Esophagus squamous epithelium (tissue), 5 donors: ENCODE measurements around the gene ADGRB3. TPM values are rescaled to one million over a fixed set of nuclear protein-coding genes. Genes with fewer than 3 reads are reported as not detected.

ENCODE experiments used
- DNase-seq: peaks from one replicate; lab custom pipeline; 2025; lab: John Stamatoyannopoulos, UW
- H3K27ac ChIP-seq, 4 donors: fragments of 200-600 bp; sonication (generic); one replicate each; pipeline ENCODE4 v1.5.1; 2016 to 2019; ENCODE audit warnings: mild to moderate bottlenecking in 1 of 4
- H3K27me3 ChIP-seq, 4 donors: fragments of 200-600 bp; sonication (generic); 1 replicate in 3 of 4; 2 replicates in 1 of 4; pipeline versions ENCODE4 v1.5.1 to v1.6.0; 2017 to 2021; ENCODE audit warnings: antibody characterized with exemption in 1 of 4
- H3K36me3 ChIP-seq, 3 donors: fragments of 200-600 bp; sonication (generic); one replicate each; pipeline ENCODE4 v1.5.1; 2016 to 2019
- H3K4me1 ChIP-seq, 3 donors: fragments of 200-600 bp; sonication (generic); one replicate each; pipeline ENCODE4 v1.5.1; 2017 to 2019
- H3K4me3 ChIP-seq, 4 donors: fragments of 200-600 bp; sonication (generic); 1 replicate in 3 of 4; 2 replicates in 1 of 4; pipeline ENCODE4 v1.5.1; 2016 to 2019; ENCODE audit warnings: mild to moderate bottlenecking in 2 of 4, moderate library complexity in 1 of 4
- H3K9me3 ChIP-seq, 3 donors: fragments of 200-600 bp; sonication (generic); one replicate each; pipeline ENCODE4 v1.5.1; 2016 to 2019
- POLR2A ChIP-seq, 4 donors: fragments of 450-650 bp; IDR thresholded peaks; one replicate each; pipeline ENCODE4 v1.6.1; 2017; ENCODE audit warnings: antibody characterized with exemption in 4 of 4, mild to moderate bottlenecking in 4 of 4, moderate library complexity in 3 of 4
- WGBS, 2 donors: methylation state at CpG; one replicate each; pipeline ENCODE4 v1.1.5; 2018; 5-methylcytosine and 5-hydroxymethylcytosine counted together
- intact Hi-C: fragments of 100-400 bp; cut with DNase I; formaldehyde crosslinking; loops from one replicate; pipeline ENCODE4 v1.15.0; 2022
- total RNA-seq, 4 donors: library from RNA; depleted of rRNA; stranded (reverse); fragments of >200 nt; gene quantifications; one replicate each; pipeline ENCODE4 v1.1.0, GENCODE V29; 2016
- TF ChIP-seq, protein P1 (sequence below), 6 experiments: fragments of 450-650 bp in 4 of 6; fragments of 200-600 bp in 2 of 6; sonication (generic) in 2 of 6; IDR thresholded peaks; one replicate each; pipeline ENCODE4 v1.5.1; 2016 to 2019; ENCODE audit warnings: antibody characterized with exemption in 6 of 6, mild to moderate bottlenecking in 4 of 6, moderate library complexity in 4 of 6
- donor health status: DM: yes; HTN: yes; CAD: no.

Gene ADGRB3
- total RNA-seq, 4 donors from 2014 or later: 0.04 to 1.1 (median 0.32) TPM

DNA sequence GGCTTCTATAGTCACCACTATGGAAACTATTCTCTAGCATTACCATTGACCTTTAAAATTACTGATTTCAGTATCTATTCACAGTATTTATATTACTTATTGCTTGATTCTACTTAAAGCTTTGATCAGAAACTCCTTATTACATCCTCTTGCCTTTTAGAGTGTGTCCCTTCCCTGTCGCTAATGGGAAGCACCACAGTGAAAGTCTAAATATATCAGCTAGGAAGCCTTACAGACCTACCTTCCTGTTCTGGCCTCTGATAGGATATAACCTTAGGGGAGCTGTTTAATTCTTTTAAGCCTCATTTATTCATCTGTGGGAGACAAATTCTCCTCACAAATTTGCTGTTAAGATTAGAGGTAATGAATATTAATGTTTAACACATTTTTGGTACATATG lies 122.7 kb downstream of the ADGRB3 start:
- intact Hi-C loops: no loop called here
- no peaks in the 10 kb centered on the region for H3K4me1 ChIP-seq
- H3K27ac ChIP-seq: no peak overlapping the region
- H3K36me3 ChIP-seq: no peaks in the 10 kb centered on the region
- 60 to 70% methylated on average over 1 of the region's 1 CpG for WGBS, 2 donors
- H3K27me3 ChIP-seq: no peaks in the 10 kb centered on the region
- H3K4me3 ChIP-seq: no peak overlapping the region
- DNase-seq: no peak
- TF ChIP-seq, protein P1, sequence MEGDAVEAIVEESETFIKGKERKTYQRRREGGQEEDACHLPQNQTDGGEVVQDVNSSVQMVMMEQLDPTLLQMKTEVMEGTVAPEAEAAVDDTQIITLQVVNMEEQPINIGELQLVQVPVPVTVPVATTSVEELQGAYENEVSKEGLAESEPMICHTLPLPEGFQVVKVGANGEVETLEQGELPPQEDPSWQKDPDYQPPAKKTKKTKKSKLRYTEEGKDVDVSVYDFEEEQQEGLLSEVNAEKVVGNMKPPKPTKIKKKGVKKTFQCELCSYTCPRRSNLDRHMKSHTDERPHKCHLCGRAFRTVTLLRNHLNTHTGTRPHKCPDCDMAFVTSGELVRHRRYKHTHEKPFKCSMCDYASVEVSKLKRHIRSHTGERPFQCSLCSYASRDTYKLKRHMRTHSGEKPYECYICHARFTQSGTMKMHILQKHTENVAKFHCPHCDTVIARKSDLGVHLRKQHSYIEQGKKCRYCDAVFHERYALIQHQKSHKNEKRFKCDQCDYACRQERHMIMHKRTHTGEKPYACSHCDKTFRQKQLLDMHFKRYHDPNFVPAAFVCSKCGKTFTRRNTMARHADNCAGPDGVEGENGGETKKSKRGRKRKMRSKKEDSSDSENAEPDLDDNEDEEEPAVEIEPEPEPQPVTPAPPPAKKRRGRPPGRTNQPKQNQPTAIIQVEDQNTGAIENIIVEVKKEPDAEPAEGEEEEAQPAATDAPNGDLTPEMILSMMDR (IDR thresholded peaks at IDR 0.05): no peak
- TF ChIP-seq POLR2A (IDR thresholded peaks at IDR 0.05): no peak
- H3K9me3 ChIP-seq: no peaks in the 10 kb centered on the region

DNA sequence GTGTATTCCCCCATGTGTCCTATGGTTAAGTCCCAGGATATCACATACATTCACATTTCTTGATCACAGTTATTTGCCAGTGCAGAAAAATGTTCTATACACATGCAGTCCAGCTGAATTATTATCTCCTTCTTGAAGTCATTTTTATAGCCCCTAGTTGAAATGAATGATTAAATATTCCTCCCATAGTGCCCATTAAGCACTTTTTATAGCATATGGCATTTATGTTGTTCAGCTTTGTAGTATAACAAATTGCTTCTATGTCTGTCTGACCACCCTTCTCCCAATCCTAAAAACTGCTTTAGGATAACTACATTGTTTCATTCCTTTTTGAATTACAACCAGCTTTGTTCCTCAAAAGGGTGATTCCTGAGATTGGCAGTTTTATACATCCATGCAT lies 123.5 kb downstream of the ADGRB3 start:
- Histone ChIP-seq H3K4me1 (no peaks in the 10 kb centered on the region), H3K27me3 (no peaks in the 10 kb centered on the region), H3K4me3 (no peak overlapping the region), H3K36me3 (no peaks in the 10 kb centered on the region), H3K9me3 (no peaks in the 10 kb centered on the region), H3K27ac (no peak overlapping the region)
- no peak for TF ChIP-seq POLR2A (IDR thresholded peaks at IDR 0.05)
- TF ChIP-seq, protein P1 (IDR thresholded peaks at IDR 0.05): no peak
- intact Hi-C loops: no loop called here
- no peak for DNase-seq

DNA sequence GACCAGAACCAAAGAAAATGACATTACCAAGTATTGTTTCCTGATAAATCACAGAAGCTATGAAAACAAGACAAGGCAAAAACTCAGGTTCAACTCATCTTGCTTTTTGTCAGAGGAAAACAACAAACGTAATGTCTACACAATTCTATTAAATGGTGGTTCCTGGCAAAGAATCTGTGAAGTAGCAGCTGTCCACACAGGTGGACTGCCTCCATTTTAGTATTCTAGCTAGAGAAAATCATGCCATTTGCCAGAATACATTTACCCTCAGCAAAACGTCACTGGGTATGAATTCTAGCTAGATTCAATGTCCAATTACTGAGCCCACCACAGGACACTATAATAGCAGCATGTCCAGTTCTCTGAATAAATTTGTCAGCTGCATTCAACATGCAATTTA lies 125.4 kb downstream of the ADGRB3 start:
- no peak overlapping the region for H3K27ac ChIP-seq
- no peaks in the 10 kb centered on the region for H3K9me3 ChIP-seq
- H3K4me1 ChIP-seq: no peaks in the 10 kb centered on the region
- DNase-seq: no peak
- TF ChIP-seq, protein P1 (IDR thresholded peaks at IDR 0.05): no peak
- TF ChIP-seq POLR2A (IDR thresholded peaks at IDR 0.05): no peak
- H3K27me3 ChIP-seq: no peaks in the 10 kb centered on the region
- 41 to 54% methylated on average over 2 of the region's 2 CpGs for WGBS, 2 donors
- no peaks in the 10 kb centered on the region for H3K36me3 ChIP-seq
- H3K4me3 ChIP-seq: no peak overlapping the region
- intact Hi-C loops: no loop called here

DNA sequence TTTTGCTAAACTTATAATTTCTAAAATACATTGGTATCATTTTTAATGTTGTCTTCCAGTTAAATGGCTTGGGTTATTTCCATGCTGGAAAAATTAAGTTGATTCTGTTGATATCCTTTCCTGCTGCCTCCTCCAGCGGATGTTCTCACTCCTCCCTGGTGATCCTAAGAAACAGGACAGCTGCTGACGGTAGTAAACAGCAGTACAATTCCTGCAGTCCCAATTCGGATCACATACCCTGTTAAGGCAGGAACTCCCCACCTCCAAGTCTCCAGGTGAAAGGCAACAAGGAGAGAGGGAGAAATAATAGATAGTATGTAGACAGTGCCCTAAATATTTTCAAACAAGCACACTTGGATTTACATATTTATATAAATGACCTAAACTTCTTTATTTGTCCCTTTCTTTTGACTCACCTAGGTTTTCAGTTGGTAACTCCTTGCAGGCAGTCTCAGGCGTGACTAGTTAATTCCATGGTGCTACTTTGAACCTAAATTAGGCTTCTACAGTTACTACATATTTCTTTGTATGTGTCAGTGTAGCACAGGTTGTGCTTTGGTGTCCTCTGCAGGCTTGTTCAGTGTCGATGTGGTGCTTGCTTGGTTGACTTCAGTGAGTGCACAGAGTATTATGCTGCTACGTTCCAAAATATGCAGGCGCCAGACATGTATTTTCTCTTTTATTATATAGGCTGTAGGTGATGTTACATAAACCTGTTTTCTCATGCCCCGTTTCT lies 126.0 kb downstream of the ADGRB3 start:
- no peak overlapping the region for H3K4me3 ChIP-seq
- no peaks in the 10 kb centered on the region for H3K4me1 ChIP-seq
- DNase-seq: no peak
- TF ChIP-seq, protein P1 (IDR thresholded peaks at IDR 0.05): no peak
- TF ChIP-seq POLR2A (IDR thresholded peaks at IDR 0.05): no peak
- H3K9me3 ChIP-seq: no peaks in the 10 kb centered on the region
- intact Hi-C loops: no loop called here
- no peaks in the 10 kb centered on the region for H3K36me3 ChIP-seq
- WGBS, 2 donors: 58 to 64% methylated on average over 8 of the region's 8 CpGs
- H3K27ac ChIP-seq: no peak overlapping the region
- H3K27me3 ChIP-seq: no peaks in the 10 kb centered on the region

DNA sequence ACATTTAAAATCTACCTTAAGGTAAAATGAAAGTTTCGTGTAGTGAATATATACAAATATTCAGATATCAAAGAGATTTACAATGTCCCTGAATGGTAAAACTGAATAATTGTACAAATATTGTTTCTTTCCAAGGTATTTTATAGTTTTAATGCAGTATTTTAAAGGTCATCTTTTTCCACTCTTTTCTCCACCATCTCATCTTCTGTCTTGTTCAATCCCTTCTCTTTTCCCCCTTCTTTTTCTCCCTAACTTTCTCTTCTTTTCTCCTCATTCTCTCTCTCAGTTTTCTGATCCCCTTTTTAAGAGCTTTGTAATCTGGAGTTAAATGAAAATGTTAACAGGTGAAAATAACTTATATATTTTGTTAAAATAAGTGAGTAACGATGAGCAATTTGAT lies 126.9 kb downstream of the ADGRB3 start:
- TF ChIP-seq POLR2A (IDR thresholded peaks at IDR 0.05): no peak
- TF ChIP-seq, protein P1 (IDR thresholded peaks at IDR 0.05): no peak
- Histone ChIP-seq H3K4me1 (no peaks in the 10 kb centered on the region), H3K36me3 (no peaks in the 10 kb centered on the region), H3K9me3 (no peaks in the 10 kb centered on the region), H3K27me3 (no peaks in the 10 kb centered on the region), H3K27ac (no peak overlapping the region), H3K4me3 (no peak overlapping the region)
- DNase-seq: no peak
- intact Hi-C loops: no loop called here
- 56 to 64% methylated on average over 2 of the region's 2 CpGs for WGBS, 2 donors
